K562 (cell line): ENCODE measurements around the gene ARHGAP12. TPM values are rescaled to one million over a fixed set of nuclear protein-coding genes. Genes with fewer than 3 reads are reported as not detected.

Experiments used
- ARID3A ChIP-seq: IDR thresholded peaks from 2 replicates; pipeline ENCODE4 v1.6.1; 2012; ENCODE audit warnings: low read depth, low read length, improper control_type of control experiment, borderline replicate concordance
- CHD7 ChIP-seq: fragments of 200-600 bp; sonication (generic); IDR thresholded peaks from one replicate; pipeline ENCODE4 v1.6.1; 2012; ENCODE audit warnings: mild to moderate bottlenecking, low read depth, low read length, inconsistent platforms
- E2F8 ChIP-seq: fragments of 450-650 bp; IDR thresholded peaks from 2 replicates; pipeline ENCODE4 v1.7.1; 2018; ENCODE audit warnings: mild to moderate bottlenecking, low read depth; ENCODE audit not compliant: partially characterized antibody
- GATAD2B ChIP-seq: fragments of 450-650 bp; IDR thresholded peaks from 2 replicates; pipeline ENCODE4 v1.6.1; 2017; ENCODE audit warnings: mild to moderate bottlenecking, borderline replicate concordance
- MLX ChIP-seq, 2 experiments: fragments of 450-650 bp in 1 of 2; sonication (generic) in 1 of 2; formaldehyde crosslinking; conservative IDR thresholded peaks; 2 replicates each; pipeline versions ENCODE4 v1.4.0 to v1.8.1; 2020 to 2022; ENCODE audit warnings: mild to moderate bottlenecking in 1 of 2, missing genetic modification reagents in 1 of 2
- PHB ChIP-seq: fragments of 250-450 bp; sonication (Bioruptor Pico); IDR thresholded peaks from 2 replicates; pipeline ENCODE4 v1.5.0; 2021
- POLR3G ChIP-seq: IDR thresholded peaks from 2 replicates; pipeline ENCODE4 v1.6.1; 2011; ENCODE audit not compliant: insufficient read length, insufficient replicate concordance; ENCODE audit errors: extremely low read depth
- RAD51 ChIP-seq: fragments of 450-650 bp; IDR thresholded peaks from 2 replicates; pipeline ENCODE4 v1.7.1; 2016; ENCODE audit warnings: low read depth, mild to moderate bottlenecking, borderline replicate concordance
- RBM17 ChIP-seq: fragments of 200-400 bp; formaldehyde crosslinking; IDR thresholded peaks from 2 replicates; pipeline ENCODE4 v1.6.1; 2017; ENCODE audit warnings: low read depth, mild to moderate bottlenecking, low read length, borderline replicate concordance
- ZNF311 ChIP-seq: fragments of 250-450 bp; sonication (Bioruptor Pico); IDR thresholded peaks from 2 replicates; pipeline ENCODE4 v1.4.0; 2020; ENCODE audit warnings: mild to moderate bottlenecking, moderate library complexity
- polyA plus RNA-seq, 8 experiments: library from polyadenylated mRNA; depleted of rRNA in 4 of 8; stranded (reverse) in 5 of 8; unstranded in 3 of 8; fragments of >200 nt; fragmentation: Nextera tagmentation in 2 of 8; fragmentation: Illumina TruSeq in 1 of 8; extraction: Ambion mirVana in 2 of 8; extraction: Trizol in 1 of 8; gene quantifications; 2 replicates each; pipeline versions ENCODE4 v1.2.1 to v1.2.3, GENCODE V29; 2011 to 2014; ENCODE audit warnings: inconsistent platforms in 1 of 8, missing spikeins in 1 of 8
- total RNA-seq, 7 experiments: library from RNA; depleted of rRNA in 6 of 7; stranded (reverse); fragments of >200 nt in 6 of 7; fragmentation: Illumina TruSeq in 2 of 7; extraction: Trizol in 2 of 7; gene quantifications; 2 replicates each; pipeline versions ENCODE4 v1.2.1 to v1.2.3, GENCODE V29; 2011 to 2021; ENCODE audit warnings: low replicate concordance in 1 of 7

ARHGAP12 gene
- total and polyA plus RNA-seq, 9 of the 15 experiments (the other 6 are each of a cell fraction or from before 2014, with no cell fraction given): 4.4 to 18.7 (median 10.1) TPM

DNA sequence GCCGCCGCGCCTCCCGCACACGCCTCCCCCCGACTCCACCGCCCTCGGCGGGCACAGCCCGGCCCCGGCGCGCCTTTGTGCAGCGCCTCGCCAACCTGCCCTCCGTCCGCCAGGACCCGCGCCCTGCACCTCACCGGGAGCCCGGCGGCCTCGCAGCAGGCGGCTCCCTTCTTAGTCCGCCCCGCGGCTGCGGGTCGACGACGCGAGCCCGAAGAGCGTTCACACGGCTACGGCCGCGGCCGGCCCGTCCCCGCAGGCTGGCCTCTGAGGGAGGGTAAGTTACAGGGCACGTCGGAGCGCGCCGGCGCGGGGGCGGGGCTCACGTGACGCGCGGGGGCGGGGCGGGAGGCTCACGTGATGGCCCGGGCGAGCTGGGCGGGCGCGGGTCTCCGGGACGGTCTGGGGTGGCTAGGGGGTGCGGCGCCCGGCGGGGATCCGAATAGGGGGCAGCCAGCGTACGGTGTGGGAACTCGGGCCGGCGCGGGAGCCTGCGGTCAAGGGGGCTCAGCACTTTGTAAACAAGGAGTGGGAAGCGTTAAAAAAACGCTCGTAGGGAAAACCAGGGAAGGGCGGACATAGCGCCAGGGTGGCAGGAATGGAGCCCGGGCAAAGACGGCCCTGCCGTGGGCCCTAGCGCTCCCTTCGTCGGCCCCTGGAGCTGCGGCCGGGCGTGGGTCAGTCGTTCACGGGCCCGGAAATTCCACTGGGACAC, at the start of gene ARHGAP12 (continued):
- TF ChIP-seq MLX (CRISPR knock-in tag; conservative IDR thresholded peaks at IDR 0.05) (no peak), POLR3G (no peak), E2F8 (no peak), RBM17 (no peak), GATAD2B (peak; percentile 67; the same call in 1 of the 2 replicates), RAD51 (peak; percentile 81), CHD7 (no peak), ARID3A (no peak), ZNF311 (CRISPR knock-in tag) (no peak), PHB (CRISPR knock-in tag) (peak; percentile 74; the same call in 1 of the 2 replicates)
